GM18511 (cell line): ENCODE results near the gene PIGN.
A peak's percentile ranks its signal among the peaks of the same experiment; 100 is the strongest.

Experiments
- ATAC-seq: cut with Tn5 transposase; IDR thresholded peaks from one replicate; pipeline ENCODE4 v1.9.1; 2021; ENCODE audit warnings: mild to moderate bottlenecking, moderate library complexity; ENCODE audit not compliant: unreplicated experiment

Gene PIGN

DNA sequence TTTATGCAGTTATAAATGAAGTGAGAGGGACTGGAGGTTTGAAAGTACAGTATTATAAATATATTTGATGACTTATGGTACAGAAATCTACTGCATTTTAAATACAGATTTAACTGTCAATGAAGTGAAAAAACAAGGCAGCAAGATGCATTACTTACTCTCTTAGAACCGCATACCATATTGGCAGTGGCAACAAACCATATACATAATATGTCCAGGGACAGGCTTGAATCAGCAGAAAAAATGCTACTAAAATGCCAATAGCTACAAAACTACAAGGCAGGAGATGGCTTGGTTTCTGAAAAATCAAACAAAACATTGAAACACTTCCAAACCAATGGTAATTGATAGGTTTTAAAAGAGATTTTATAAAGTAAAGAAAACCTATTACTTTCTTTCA lies 77.2 kb downstream of the PIGN start:
- no peak for ATAC-seq

GRCh38 chr18:62107881-62108280 lies 79.0 kb downstream of the PIGN start:
- no peak for ATAC-seq

DNA sequence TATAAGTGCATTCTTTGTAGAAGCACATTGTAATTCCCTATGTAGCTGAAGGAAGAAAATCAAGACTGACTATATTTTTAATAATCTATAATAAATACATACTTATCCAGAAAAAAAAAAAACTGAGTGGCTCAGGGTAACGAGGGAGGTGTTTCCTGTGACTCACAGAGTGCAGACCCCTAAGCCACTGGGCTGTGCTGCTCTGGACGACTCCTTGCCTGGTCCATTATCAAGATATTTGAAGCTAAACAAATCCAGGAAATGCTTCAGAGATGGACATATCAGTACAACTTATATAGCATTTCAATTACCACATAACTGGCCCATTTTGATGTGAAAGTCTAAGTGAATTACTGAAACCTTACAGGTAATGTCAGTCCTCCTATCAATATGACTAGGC lies 80.6 kb downstream of the PIGN start:
- no peak for ATAC-seq

- no peak for ATAC-seq
Measured at GRCh38 chr18:62105376-62105775, 81.5 kb downstream of the PIGN start.

DNA sequence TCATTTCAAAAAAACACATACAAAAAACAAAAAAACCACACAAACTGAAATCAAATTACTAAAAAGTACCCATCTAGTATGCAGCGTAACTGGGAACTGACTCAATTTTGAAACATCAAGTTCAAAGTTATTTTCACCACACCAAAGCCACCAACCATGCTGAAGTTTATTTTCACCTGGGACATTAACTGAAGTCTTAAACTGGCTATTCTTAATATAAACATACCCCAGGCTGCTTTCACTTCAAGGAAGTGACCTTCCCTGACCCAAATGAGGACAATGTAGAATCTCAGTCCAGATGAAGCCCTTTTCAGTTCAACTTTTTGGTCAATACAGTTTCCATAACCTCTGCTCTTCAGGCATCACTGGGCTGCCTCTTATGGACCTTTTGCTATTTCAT lies 84.6 kb downstream of the PIGN start:
- peak; percentile 62 for ATAC-seq

- ATAC-seq = no peak
Measured at GRCh38 chr18:62101321-62101721, 85.5 kb downstream of the PIGN start.

DNA sequence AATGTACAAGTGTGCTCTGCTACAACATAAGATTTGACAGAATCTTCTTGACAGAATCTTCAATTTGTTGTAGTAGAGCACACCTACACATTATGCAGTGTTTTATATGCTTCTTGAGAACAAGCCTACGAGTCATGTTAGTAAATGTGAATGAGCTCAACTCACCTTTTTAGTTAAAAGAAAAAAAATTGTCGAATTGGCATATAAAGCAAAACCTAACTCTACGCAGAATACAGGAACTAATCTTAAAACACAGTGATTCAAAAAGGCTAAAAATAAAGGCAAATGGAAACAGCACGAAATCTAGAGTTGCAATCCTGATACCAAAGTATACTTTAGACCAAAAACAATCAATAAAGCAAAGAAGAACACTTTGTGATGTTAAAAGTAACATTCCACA lies 87.9 kb downstream of the PIGN start:
- no peak for ATAC-seq

- ATAC-seq = no peak
Measured at GRCh38 chr18:62097698-62098097, 89.2 kb downstream of the PIGN start.

- no peak for ATAC-seq
Measured at GRCh38 chr18:62091487-62092120, 95.3 kb downstream of the PIGN start.

DNA sequence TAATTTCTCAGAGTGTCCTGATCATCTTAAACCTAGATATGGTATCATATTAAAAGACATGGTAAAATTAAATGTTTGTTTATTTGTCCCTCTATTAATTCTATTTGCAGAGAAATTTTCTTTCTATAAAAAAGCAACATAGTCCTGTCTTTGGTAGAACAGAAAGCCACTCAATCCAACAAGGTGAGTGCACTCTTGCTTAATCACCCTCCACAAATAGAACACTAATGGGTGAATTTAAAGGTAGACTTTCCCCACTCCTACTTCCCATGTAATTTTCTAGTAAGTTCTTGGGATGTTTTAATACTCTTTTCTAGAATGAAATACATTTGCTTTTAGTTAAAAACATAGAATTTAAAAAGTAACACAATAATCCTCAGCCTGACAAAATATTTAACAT lies 97.7 kb downstream of the PIGN start:
- no peak for ATAC-seq

DNA sequence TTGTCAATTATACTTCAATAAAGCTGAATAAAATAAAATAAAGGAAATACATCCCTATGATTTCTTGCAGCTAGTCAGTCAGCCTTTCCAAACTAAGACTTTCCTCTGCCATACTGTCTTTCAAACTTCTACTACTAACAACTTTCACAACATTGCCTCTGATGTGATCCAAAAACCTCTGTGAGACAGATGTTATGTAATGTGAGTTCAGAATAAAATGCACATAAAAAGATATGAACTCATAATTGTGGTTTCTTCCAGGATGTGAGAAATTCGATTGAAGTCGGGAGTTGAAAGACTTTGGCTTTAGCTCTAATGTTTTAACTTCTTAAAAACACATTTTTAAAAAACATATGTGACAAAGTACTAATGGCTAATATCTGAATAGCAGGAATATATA lies 98.7 kb downstream of the PIGN start:
- no peak for ATAC-seq

GRCh38 chr18:62085756-62086155 lies 101.1 kb downstream of the PIGN start:
- no peak for ATAC-seq

- ATAC-seq = no peak
Measured at GRCh38 chr18:62081761-62082294, 105.0 kb downstream of the PIGN start.

DNA sequence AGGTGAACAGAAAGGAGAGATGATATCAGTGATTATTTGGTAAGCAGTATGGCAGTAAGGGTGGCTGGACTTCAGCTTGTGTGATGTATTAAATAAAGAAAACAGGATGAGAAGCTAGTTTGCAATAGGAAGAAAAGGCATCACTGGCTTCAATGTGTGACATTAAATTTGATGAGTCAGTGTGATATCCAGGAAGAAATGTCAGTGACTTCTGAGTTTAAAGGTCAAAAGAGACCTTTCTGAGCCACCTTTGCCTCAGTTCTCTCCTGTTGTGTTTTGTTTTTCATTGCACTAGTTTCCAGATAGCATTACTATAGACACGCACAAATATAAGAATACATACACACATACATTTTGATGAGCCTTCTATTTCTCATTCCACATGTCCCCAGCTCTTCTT lies 105.6 kb downstream of the PIGN start:
- no peak for ATAC-seq

DNA sequence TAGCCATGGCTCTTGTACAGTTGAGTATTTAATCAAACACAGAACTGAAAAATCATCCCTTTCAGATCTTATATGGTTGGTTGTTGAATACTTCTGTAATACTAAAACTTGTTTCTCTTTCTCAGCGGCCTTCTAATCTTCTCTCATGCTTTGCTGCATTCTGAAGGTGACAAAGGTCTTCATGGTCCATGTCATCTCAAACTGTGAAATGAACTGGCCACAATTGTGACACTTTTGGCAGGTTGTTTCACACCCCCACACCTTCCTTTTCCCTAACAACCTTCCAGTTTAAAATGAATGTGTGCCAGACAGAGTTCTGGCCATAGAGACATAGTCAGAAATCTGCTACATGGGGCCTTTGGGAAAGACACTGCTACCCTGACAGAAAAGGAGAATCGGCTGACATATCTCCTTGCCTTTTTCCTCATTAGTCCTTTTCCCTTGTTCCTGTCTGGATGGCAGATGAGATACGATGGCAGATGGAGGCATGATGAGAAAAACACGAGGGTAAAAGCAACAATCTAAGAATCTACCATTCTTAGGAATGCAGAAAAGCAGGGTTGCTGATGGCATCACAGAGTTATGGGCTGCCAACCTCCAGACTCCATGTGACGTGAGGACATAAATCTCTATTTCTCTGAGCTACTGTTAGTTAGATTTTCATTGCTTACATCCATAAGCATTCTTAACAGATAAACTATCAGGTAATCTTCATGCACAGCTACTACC lies 106.5 kb downstream of the PIGN start:
- no peak for ATAC-seq

- ATAC-seq = no peak
Measured at GRCh38 chr18:62073461-62074281, 113.2 kb downstream of the PIGN start.

DNA sequence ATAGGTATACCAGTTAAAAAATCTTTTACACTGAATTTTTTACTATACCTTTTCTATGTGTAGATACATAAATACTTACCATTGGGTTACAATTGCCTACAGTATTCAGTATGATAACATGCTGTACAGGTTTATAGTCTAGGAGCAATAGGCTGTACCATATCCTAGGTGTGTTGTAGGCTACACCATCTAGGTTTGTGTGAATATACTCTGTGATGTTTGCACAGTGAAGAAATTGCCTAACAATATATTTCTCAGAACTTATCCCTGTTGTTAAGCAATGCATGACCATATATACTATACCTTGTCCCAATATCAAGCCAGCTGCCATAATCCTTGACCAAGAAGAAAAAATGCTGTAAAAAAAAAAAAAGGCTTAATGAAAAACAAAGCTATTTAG lies 114.5 kb downstream of the PIGN start:
- ATAC-seq = no peak

- ATAC-seq = no peak
Measured at GRCh38 chr18:62071071-62071470, 115.8 kb downstream of the PIGN start.

DNA sequence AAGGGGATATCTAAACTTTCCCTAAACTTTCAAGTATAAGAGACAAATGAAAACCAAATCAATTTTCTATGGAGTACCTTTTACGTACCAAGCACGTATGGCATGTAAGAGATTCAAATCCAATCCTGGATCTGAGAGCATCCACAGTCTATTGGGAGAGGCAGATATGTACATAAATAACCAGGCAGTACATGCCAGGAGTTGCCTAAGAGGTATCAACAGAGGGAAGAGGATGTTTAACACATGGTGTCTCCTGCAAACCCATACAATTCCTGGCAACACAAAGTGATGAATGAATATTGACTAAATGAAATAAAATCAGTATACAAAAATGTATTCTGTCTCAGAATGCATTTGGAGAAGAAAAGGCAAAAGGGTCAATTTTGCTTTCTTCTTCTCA lies 116.6 kb downstream of the PIGN start:
- ATAC-seq = no peak

DNA sequence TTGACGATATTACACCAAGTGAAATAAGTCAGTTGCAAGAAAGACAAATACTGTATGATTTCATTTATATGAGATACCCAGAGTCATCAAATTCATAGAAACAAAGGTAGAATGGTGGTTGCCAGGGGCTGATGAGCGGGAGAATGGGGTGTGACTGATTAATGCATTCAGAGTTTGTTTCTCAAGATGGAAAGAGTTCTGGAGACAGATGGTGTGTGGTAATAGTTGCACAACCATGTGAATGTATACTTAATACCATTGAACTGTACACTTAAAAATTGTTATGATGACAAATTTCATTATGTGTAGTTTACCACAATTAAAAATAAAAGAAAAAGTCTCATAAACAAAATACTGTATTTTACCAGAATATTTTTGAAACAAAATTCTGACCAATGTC lies 117.3 kb downstream of the PIGN start:
- no peak for ATAC-seq

- ATAC-seq = no peak
Measured at GRCh38 chr18:62066102-62066818, 120.6 kb downstream of the PIGN start.
